GM13977 (cell line): ENCODE data around the gene ACTL7A.

Experiments
- DNase-seq: peaks from one replicate; pipeline ENCODE4 v3.0.0; 2012; ENCODE audit warnings: low spot score
- CTCF ChIP-seq: IDR thresholded peaks from 2 replicates; pipeline ENCODE4 v1.5.1; 2012; ENCODE audit warnings: mild to moderate bottlenecking, control low read depth; ENCODE audit not compliant: insufficient read depth; ENCODE audit errors: extremely low read depth, missing control alignments
- in situ Hi-C: fragments of 300-500 bp; cut with MboI; formaldehyde crosslinking; loops from one replicate; pipeline ENCODE4 v1.12.0; 2022; ENCODE audit warnings: low sequenced_read_pairs, low pct_unique_long_range_greater_than_20kb, mixed read lengths, inconsistent platforms; ENCODE audit not compliant: unreplicated experiment

The ACTL7A gene

GRCh38 chr9:108867829-108868228, 5.8 kb downstream of the ACTL7A start:
- no peak for DNase-seq
- TF ChIP-seq CTCF: no peak
- in situ Hi-C loops: no loop called here

GRCh38 chr9:108869092-108869725, 7.1 kb downstream of the ACTL7A start:
- in situ Hi-C loops: no loop called here
- no peak for TF ChIP-seq CTCF
- DNase-seq: no peak

- in situ Hi-C loops: no loop called here
- no peak for TF ChIP-seq CTCF
- DNase-seq: no peak
Measured at GRCh38 chr9:108874058-108874788, 12.2 kb downstream of the ACTL7A start.

- TF ChIP-seq CTCF: no peak
- in situ Hi-C loops: no loop called here
- DNase-seq: no peak
Measured at GRCh38 chr9:108876425-108876824, 14.4 kb downstream of the ACTL7A start.

GRCh38 chr9:108877524-108877923, 15.5 kb downstream of the ACTL7A start:
- TF ChIP-seq CTCF: no peak
- no peak for DNase-seq
- in situ Hi-C loops: no loop called here

- no peak for TF ChIP-seq CTCF
- DNase-seq: no peak
- in situ Hi-C loops: no loop called here
Measured at GRCh38 chr9:108880738-108881316, 18.8 kb downstream of the ACTL7A start.
